ENCODE results near the gene PHOX2A.
"Not testable (repeated sequence)": the region's sequence is repeated elsewhere in the genome, so short reads cannot be mapped to it uniquely, and the experiment has no call there.

Gene PHOX2A

DNA sequence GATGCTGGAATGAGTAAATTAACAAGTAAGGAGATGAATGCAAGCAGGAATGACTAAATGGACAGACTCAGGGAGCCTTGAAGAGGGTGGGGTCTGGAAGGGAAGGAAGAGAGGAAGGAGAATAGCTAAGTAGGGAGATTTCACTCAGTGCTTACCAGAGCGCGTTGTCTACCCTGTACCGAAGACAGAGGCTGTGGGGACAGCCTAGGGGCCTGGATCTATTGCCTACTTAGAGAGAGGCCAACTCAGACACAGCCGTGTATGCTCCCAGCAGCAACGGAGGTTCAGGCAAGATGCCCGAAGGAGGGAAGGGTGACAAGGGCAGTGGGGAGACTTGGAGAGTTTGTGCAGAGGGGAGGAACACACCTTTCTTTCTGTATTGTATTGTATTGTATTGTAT lies 27.3 kb downstream of the PHOX2A start, which contains the start of gene FOLR2:
FOLR2 (plus strand) TSS at position 157 of the 400 bp plus-strand sequence. CDS start 1,791 bp downstream, outside the sequence.
- no peak within 1 kb of the TSS for H3K4me3 ChIP-seq (ENCODE audit: low read depth in 1 of 2, low read length in 1 of 2)
- no peaks in the 10 kb centered on the region for H3K27me3 ChIP-seq
- H3K27ac ChIP-seq: no peak within 1 kb of the TSS
- no peak for TF ChIP-seq CTCF (IDR thresholded peaks at IDR 0.05)
- no peaks in the 10 kb centered on the region for H3K36me3 ChIP-seq
- no peaks in the 10 kb centered on the region for H3K9me3 ChIP-seq
- H3K4me1 ChIP-seq (ENCODE audit: control insufficient read depth in 1 of 2, insufficient read depth in 1 of 2, low read depth in 1 of 2, low read length in 1 of 2): peaks cover 9 to 15% of the 10 kb centered on the region in 2 experiments

GRCh38 chr11:72209101-72209500 lies 34.9 kb downstream of the PHOX2A start:
- no peak for TF ChIP-seq CTCF (IDR thresholded peaks at IDR 0.05)
- no peak overlapping the region for H3K27ac ChIP-seq
- no peaks in the 10 kb centered on the region for H3K9me3 ChIP-seq
- H3K36me3 ChIP-seq: no peaks in the 10 kb centered on the region
- no peaks in the 10 kb centered on the region for H3K4me1 ChIP-seq (ENCODE audit: control insufficient read depth in 1 of 2, insufficient read depth in 1 of 2, low read depth in 1 of 2, low read length in 1 of 2)
- H3K4me3 ChIP-seq (ENCODE audit: low read depth in 1 of 2, low read length in 1 of 2): no peak overlapping the region
- no peaks in the 10 kb centered on the region for H3K27me3 ChIP-seq

GRCh38 chr11:72208281-72208680 lies 35.7 kb downstream of the PHOX2A start:
- Histone ChIP-seq H3K27me3 (no peaks in the 10 kb centered on the region), H3K9me3 (no peaks in the 10 kb centered on the region), H3K4me1 (ENCODE audit: control insufficient read depth in 1 of 2, insufficient read depth in 1 of 2, low read depth in 1 of 2, low read length in 1 of 2) (no peaks in the 10 kb centered on the region), H3K4me3 (ENCODE audit: low read depth in 1 of 2, low read length in 1 of 2) (no peak overlapping the region), H3K27ac (no peak overlapping the region), H3K36me3 (no peaks in the 10 kb centered on the region)
- TF ChIP-seq CTCF (IDR thresholded peaks at IDR 0.05): no peak

DNA sequence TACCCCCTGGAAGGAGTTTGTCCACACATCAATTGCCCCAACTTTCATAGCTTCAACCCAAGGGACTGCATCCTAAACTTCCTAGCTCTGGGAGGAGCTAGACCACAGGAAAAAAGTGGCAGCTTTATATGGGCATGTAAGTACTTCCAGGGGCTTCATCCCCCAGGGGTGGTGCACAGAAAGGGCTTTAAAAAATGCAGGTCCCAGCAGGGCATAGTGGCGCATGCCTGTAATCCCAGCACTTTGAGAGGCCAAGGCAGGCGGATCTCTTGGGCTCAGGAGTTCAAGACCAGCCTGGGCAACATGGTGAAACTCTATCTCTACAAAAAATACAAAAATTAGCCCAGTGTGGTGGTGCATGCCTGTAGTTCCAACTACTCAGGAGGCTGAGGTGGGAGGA lies 37.2 kb downstream of the PHOX2A start:
- not testable (repeated sequence) for H3K27me3 ChIP-seq; H3K4me1 ChIP-seq (ENCODE audit: control insufficient read depth in 1 of 2, insufficient read depth in 1 of 2, low read depth in 1 of 2, low read length in 1 of 2); H3K4me3 ChIP-seq (ENCODE audit: low read depth in 1 of 2, low read length in 1 of 2); H3K36me3 ChIP-seq; H3K27ac ChIP-seq; H3K9me3 ChIP-seq

DNA sequence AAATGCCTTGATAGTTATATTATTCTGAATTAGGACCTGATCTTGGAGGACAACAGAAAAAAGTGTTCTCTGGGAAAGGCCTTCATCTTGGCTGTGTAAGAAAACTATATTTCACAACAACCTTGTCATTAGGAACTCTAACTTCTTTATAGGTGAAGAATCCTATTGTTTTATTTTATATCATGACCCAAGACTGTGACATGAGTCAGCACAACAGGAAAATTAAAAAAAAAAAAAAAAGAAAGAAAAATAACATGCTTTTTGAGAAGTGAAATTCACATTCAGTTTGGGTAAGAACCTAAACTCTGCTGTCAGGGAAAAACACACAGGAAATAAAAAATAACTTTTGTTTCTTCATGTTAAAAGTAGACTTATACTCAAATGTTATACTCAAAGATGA lies 39.1 kb downstream of the PHOX2A start:
- Histone ChIP-seq H3K27me3 (no peaks in the 10 kb centered on the region), H3K4me1 (ENCODE audit: control insufficient read depth in 1 of 2, insufficient read depth in 1 of 2, low read depth in 1 of 2, low read length in 1 of 2) (no peaks in the 10 kb centered on the region), H3K27ac (no peak overlapping the region), H3K36me3 (no peaks in the 10 kb centered on the region), H3K9me3 (no peaks in the 10 kb centered on the region), H3K4me3 (ENCODE audit: low read depth in 1 of 2, low read length in 1 of 2) (no peak overlapping the region)
- TF ChIP-seq CTCF (IDR thresholded peaks at IDR 0.05): no peak

GRCh38 chr11:72203163-72203562 lies 40.8 kb downstream of the PHOX2A start:
- H3K27ac ChIP-seq: no peak overlapping the region
- no peaks in the 10 kb centered on the region for H3K27me3 ChIP-seq
- H3K4me1 ChIP-seq (ENCODE audit: control insufficient read depth in 1 of 2, insufficient read depth in 1 of 2, low read depth in 1 of 2, low read length in 1 of 2): no peaks in the 10 kb centered on the region
- H3K4me3 ChIP-seq (ENCODE audit: low read depth in 1 of 2, low read length in 1 of 2): no peak overlapping the region
- no peak for TF ChIP-seq CTCF (IDR thresholded peaks at IDR 0.05)
- H3K36me3 ChIP-seq: no peaks in the 10 kb centered on the region
- no peaks in the 10 kb centered on the region for H3K9me3 ChIP-seq

Measured in neutrophil (primary cell).